Astrocyte of the cerebellum (primary cell): ENCODE measurements around the gene VSTM2B.

Experiments
- DNase-seq: peaks from one replicate; pipeline ENCODE4 v3.0.0-alpha.2; 2011; ENCODE audit warnings: low read depth
- H3K4me3 ChIP-seq: 2 replicates; pipeline ENCODE4 v1.5.1; 2011; ENCODE audit warnings: mild to moderate bottlenecking, low read depth, low read length, moderate library complexity
- in situ Hi-C: cut with HindIII; loops from 2 replicates; pipeline ENCODE4 v1.10.0; 2017; ENCODE audit warnings: low sequenced_read_pairs
- TF ChIP-seq, protein P1 (sequence below): IDR thresholded peaks from 2 replicates; pipeline ENCODE4 v1.5.1; 2012; ENCODE audit warnings: low read length, low read depth, moderate library complexity, mild to moderate bottlenecking; ENCODE audit errors: missing control alignments

Gene VSTM2B

DNA sequence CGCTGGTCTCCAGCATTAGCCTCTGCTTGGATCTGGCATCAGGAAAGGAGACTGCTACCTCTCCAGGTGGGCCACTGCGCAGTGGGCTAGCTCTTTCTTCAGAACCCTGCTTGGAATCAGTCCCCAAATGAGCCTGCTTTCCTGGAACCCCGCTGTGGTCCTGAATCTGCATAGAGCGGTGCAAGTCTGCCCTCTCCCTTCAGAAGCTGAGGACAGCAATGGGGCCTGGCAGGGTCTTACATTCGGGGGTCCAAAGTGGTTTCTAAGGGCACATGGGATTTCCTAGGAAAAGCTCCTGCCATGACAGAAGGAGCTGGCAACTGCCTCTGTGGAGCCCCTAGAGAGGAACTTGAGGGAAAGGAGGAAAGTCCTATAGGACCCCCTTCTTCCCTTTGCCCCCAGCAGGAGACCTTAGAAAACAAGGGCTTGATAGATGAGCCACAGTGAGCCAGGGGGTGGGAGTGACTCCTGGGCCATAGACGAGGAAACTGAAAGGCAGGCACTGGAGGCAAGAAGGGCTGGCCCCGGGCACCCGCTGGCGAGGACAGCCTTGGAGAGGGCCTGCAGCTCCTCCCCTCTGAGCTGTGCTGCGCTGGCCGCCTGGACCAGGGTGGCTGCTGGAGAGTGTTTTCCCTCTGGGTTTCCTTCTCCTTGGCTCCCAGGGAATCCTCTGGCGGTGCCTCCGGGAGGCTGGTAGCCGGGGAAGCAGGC lies 1.4 kb upstream of the VSTM2B start:
- DNase-seq = no peak
- TF ChIP-seq, protein P1, sequence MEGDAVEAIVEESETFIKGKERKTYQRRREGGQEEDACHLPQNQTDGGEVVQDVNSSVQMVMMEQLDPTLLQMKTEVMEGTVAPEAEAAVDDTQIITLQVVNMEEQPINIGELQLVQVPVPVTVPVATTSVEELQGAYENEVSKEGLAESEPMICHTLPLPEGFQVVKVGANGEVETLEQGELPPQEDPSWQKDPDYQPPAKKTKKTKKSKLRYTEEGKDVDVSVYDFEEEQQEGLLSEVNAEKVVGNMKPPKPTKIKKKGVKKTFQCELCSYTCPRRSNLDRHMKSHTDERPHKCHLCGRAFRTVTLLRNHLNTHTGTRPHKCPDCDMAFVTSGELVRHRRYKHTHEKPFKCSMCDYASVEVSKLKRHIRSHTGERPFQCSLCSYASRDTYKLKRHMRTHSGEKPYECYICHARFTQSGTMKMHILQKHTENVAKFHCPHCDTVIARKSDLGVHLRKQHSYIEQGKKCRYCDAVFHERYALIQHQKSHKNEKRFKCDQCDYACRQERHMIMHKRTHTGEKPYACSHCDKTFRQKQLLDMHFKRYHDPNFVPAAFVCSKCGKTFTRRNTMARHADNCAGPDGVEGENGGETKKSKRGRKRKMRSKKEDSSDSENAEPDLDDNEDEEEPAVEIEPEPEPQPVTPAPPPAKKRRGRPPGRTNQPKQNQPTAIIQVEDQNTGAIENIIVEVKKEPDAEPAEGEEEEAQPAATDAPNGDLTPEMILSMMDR = no peak
- H3K4me3 ChIP-seq = no peak overlapping the region
- in situ Hi-C loops = no loop called here

DNA sequence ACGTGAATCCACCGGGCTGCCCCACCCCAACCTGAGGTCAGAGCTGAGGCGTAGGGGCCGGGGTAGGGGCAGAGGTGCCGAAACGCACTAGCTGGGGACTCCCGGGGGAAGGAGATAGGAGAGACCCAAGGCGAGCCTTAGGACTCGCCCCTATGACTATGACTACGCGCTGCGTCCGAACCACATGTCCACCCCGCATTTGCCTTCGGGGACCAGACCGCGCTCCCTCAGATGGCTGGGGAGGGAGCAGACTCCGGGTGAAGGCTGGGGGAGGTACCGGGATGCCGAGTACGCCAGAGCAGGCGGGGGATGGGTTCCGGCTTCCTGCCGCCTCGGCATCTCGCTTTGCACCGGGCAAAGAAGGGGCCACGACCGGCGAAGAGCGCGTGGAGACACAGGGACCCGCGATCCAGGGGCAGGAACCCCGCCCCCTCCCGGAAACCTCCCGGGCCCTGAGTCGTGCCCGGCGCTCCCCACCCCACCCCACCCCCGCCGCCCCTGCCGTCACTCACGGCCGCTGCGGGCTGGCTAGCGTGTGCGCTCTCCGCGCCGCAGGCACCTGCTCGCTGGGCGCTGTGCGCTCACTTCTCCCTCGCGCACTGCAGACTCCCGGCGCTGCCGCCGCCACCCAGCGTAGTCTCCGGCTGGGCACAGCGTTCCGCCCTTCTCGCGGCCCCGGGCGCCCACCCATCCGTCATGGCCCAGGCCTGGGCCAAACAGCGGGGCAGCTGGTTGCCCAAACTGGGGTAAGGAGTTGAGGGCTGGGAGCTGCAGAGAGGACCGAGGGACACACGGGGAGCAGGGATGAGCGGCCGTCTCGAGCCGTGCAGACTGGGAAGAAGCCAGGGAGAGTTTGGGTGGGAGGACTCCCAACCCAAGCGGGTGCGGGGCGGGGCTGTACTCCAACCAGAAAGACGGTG lies 622 bp upstream of the VSTM2B start:
- in situ Hi-C loops = no loop called here
- H3K4me3 ChIP-seq = no peak overlapping the region
- DNase-seq = no peak
- TF ChIP-seq, protein P1 = no peak

DNA sequence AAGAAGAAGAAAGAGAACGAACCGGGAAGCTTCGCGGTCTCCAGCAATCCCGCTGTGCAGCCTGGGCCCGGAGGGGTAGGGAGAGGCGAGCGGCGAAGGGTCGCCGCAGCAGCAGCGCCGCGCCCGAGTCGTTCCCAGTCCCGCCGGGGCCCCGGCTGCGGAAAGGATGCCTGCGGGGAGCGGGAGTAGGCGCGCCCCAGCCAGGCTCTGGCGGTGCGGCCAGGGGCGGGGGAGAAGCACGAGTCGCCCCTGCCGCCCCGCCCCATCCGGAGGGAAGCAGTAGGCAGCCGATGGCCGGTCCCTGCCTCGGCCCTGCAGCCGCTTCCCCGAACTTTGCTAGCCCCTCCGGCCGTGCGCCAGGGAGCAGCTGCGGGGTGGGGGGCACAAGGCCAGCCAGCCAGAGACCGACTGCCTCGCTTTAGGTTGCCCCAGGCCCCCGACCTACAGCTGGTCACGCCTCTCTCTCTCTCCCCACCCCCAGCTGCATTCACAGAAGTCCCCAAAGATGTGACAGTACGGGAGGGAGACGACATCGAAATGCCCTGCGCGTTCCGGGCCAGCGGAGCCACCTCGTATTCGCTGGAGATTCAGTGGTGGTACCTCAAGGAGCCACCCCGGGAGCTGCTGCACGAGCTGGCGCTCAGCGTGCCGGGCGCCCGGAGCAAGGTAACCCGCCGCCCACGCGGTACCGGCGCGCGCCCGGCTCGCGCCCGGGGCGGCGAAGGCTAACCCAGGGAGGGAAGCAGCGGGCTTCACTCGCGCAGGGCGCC lies 1.1 kb downstream of the VSTM2B start:
- H3K4me3 ChIP-seq = no peak overlapping the region

DNA sequence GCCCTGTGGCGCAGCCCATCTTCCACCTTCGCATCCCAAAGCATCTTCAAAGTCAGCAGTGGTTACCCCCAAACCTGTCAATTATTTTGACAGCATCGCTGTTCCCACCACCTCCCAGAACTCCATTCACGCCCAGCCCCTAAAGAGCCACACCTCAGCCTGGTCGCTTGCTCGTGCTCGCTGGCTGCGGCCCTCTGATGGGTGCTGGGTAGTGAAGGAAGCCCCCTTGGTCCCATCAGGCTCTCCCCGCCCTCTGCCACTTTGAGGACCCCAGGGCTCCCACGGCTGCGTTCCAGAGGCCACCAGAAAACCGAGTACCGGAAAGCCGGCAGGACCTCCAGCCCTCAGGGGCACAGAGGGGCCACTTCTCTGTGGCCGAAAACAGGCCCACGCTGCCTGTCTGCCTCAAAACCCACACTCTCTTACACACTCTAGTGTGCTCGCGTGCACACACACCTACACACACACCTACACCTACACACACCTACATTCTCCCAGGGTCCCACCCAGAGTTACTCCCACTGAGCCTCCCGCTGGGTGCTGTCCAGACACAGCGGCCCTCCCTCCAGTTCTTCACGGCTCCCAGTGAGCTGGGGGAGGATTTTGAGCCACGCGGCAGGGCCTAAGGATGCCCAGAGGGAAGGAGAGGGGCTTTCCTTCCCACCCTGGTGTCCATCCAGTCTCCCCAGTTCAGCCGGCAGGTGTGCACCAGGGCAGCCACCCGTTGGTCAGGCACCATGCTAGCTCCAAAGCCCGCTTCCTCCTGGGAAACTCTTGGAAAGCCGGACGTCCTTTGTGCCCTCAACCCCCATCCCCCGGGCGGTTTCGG lies 1.9 kb downstream of the VSTM2B start:
- DNase-seq = no peak
- H3K4me3 ChIP-seq = no peak overlapping the region
- in situ Hi-C loops = no loop called here
- TF ChIP-seq, protein P1 = no peak

More for the DNA sequence above, 1.1 kb downstream of the VSTM2B start:
- in situ Hi-C loops = no loop called here
- TF ChIP-seq, protein P1 = no peak
- DNase-seq = no peak

DNA sequence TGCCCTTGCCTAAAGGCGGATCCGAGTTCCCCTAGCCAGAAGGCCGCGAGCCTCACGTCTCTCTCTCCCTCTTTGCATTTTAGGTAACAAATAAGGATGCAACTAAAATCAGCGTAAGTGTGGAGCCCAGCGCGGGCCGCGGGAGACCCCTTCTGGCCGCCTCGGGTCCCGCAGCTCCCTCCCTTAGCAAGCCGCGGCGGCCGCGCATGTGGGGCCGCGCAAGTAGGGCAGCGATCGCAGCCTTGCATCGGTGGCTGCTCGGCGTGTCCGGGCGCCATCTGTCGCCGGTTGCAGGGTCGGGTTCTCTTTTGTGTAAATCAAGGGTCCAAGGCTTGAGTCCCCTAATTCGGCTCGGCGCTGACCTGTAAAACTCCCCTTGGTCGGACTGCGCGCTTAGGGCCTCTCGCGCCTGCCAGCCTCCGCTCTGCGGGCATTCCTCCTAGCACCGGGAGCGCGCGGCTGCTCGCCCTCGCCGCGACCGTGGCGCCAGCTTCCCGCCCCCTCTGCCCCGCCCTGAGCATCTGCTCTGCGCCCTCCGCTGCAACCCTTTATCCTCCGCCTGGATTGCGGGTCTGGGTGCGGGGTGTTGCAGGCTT lies 2.7 kb downstream of the VSTM2B start:
- DNase-seq = peak; percentile 5
- peak overlapping the region; percentile 18 for H3K4me3 ChIP-seq
- in situ Hi-C loops = no loop called here
- TF ChIP-seq, protein P1 = peak; percentile 84
